ENCODE data around the gene PPP1R3E. TPM values are rescaled to one million over a fixed set of nuclear protein-coding genes. Genes with fewer than 3 reads are reported as not detected.

Gene PPP1R3E
- total RNA-seq, 5 donors from 2014 or later (not counting 1 experiment from before 2014, with no cell fraction given), result 40.8 to 72.6 (median 68.2) TPM

GRCh38 chr14:23319746-23320583, 17.3 kb upstream of the PPP1R3E start:
- Histone ChIP-seq H3K27ac (ENCODE audit: low read length) (peak overlapping the region; percentile 98), H3K4me3 (ENCODE audit: control insufficient read depth in 1 of 2, extremely low read depth in 1 of 2, low read length in 1 of 2) (peak overlapping the region; percentile 52 to 58), H3K27me3 (replicated peaks in 1 of 2; ENCODE audit: control insufficient read depth in 2 of 2, extremely low read depth in 1 of 2, insufficient read depth in 2 of 2, low read length in 1 of 2) (peaks cover 0 to 9% of the 10 kb centered on the region in 2 experiments), H3K4me1 (ENCODE audit: control insufficient read depth in 1 of 2, extremely low read depth in 1 of 2, insufficient read depth in 2 of 2, low read length in 2 of 2) (peaks cover 10 to 26% of the 10 kb centered on the region in 2 experiments), H3K9me3 (no peaks in the 10 kb centered on the region), H3K36me3 (ENCODE audit: control insufficient read depth in 2 of 2, extremely low read depth in 1 of 2, insufficient read depth in 1 of 2, low read length in 1 of 2) (peaks cover 6 to 25% of the 10 kb centered on the region in 2 donors)
- Mint-ChIP-seq H3K4me3 (peak overlapping the region; percentile 82 to 93 (median 89)), H3K36me3 (peaks cover 21% of the 10 kb centered on the region), H3K27ac (peak overlapping the region; percentile 98), H3K4me1 (peaks cover 30 to 32% (median 30%) of the 10 kb centered on the region in 3 donors), H3K9me3 (no peaks in the 10 kb centered on the region), H3K27me3 (no peaks in the 10 kb centered on the region)
- POLR2A ChIA-PET, result interaction anchor here (0.6 to 3.0 kb wide), 8 partner anchors 15 to 731 kb away, joined by 4 to 30 read pairs (median 8); partner anchors contain the start of genes ACIN1 (in 1 of the 2), C14orf119 (in 1 of the 2), DAD1 (in 1 of the 2) and PPP1R3E (in 1 of the 2)
- 90% methylated on average over 8 of the region's 17 CpGs for WGBS (ENCODE audit: insufficient coverage)
- CTCF ChIA-PET, result interaction anchor here in 1 of 2 donors (0.6 to 6.6 kb wide), 8 partner anchors 9 to 857 kb away, joined by 3 to 93 read pairs (median 5); partner anchors contain the start of genes ACIN1, C14orf119, HOMEZ and PPP1R3E
- no peak for ATAC-seq (replicated peaks in 1 of 4)
- peak in 2 of 35 experiments; percentile 4 to 12 for DNase-seq

DNA sequence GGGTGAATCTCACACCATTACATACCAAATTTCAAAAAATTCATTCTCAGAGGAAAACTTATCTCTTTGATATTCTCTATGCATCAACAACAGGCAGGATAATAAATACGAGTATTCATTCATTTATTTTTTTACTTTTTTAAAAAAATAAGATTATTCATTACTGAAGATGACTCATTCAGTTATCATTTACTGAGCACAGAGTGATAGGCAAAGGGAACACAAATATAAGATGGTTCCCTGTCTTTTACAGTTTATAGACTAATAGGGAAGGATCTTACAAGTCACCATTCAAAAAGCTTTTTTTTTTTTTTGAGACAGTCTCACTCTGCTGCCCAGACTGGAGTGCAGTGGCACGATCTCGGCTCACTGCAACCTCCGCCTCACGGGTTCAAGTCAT, 13.6 kb upstream of the PPP1R3E start:
- Mint-ChIP-seq H3K27ac (no peak overlapping the region), H3K27me3 (no peaks in the 10 kb centered on the region), H3K4me3 (no peak overlapping the region), H3K4me1 (peaks cover 11 to 15% (median 14%) of the 10 kb centered on the region in 3 donors), H3K36me3 (no peaks in the 10 kb centered on the region), H3K9me3 (no peaks in the 10 kb centered on the region)
- Histone ChIP-seq H3K36me3 (ENCODE audit: control insufficient read depth in 2 of 2, extremely low read depth in 1 of 2, insufficient read depth in 1 of 2, low read length in 1 of 2) (no peaks in the 10 kb centered on the region), H3K4me3 (ENCODE audit: control insufficient read depth in 1 of 2, extremely low read depth in 1 of 2, low read length in 1 of 2) (no peak overlapping the region), H3K4me1 (ENCODE audit: control insufficient read depth in 1 of 2, extremely low read depth in 1 of 2, insufficient read depth in 2 of 2, low read length in 2 of 2) (peaks cover 4 to 11% of the 10 kb centered on the region in 2 experiments), H3K27me3 (replicated peaks in 1 of 2; ENCODE audit: control insufficient read depth in 2 of 2, extremely low read depth in 1 of 2, insufficient read depth in 2 of 2, low read length in 1 of 2) (peaks cover 0 to 9% of the 10 kb centered on the region in 2 experiments), H3K27ac (ENCODE audit: low read length) (no peak overlapping the region), H3K9me3 (no peaks in the 10 kb centered on the region)
- CTCF ChIA-PET, result no interaction called here
- POLR2A ChIA-PET, result interaction anchor here (0.6 kb wide), 2 partner anchors 15 to 223 kb away, joined by 3 read pairs; no protein-coding TSS in a partner anchor
- DNase-seq, result no peak
- WGBS (ENCODE audit: insufficient coverage), result no CpG with 5 or more reads among the region's 5 CpGs
- no peak for ATAC-seq (replicated peaks in 1 of 4)

DNA sequence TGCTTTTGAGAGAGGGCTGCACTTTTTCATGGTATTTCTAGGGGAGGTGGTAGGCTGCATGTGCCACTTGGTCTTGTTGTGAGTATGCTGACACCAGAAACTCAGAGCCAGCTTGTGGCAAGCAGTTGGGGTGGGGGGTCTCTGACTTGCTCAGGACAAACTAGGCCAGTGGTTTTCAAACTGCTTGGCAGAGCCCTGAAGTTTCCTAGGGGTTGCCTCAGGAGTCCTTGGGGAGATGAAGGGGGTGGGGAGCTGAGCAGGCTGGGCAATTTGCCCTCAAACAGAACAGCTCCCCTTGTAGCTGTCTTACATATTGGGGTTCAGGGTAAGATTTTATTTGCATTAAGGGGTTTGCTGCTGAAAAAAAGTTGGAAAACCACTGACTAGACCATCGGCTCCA, 7.9 kb upstream of the PPP1R3E start:
- DNase-seq, result no peak
- H3K27me3 ChIP-seq (replicated peaks in 1 of 2; ENCODE audit: control insufficient read depth in 2 of 2, extremely low read depth in 1 of 2, insufficient read depth in 2 of 2, low read length in 1 of 2), result peaks cover 0 to 48% of the 10 kb centered on the region in 2 experiments
- H3K36me3 ChIP-seq (ENCODE audit: control insufficient read depth in 2 of 2, extremely low read depth in 1 of 2, insufficient read depth in 1 of 2, low read length in 1 of 2), result no peaks in the 10 kb centered on the region
- H3K27ac Mint-ChIP-seq, result no peak overlapping the region
- peaks cover 0 to 2% (median 0%) of the 10 kb centered on the region in 3 donors for H3K4me1 Mint-ChIP-seq
- H3K9me3 Mint-ChIP-seq, result no peaks in the 10 kb centered on the region
- no peaks in the 10 kb centered on the region for H3K9me3 ChIP-seq
- H3K27me3 Mint-ChIP-seq, result peaks cover 19 to 39% of the 10 kb centered on the region in 2 donors
- no peaks in the 10 kb centered on the region for H3K4me1 ChIP-seq (ENCODE audit: control insufficient read depth in 1 of 2, extremely low read depth in 1 of 2, insufficient read depth in 2 of 2, low read length in 2 of 2)
- H3K4me3 Mint-ChIP-seq, result no peak overlapping the region
- ChIA-PET POLR2A (interaction anchor here in 1 of 2 donors (1.1 kb wide), 1 partner anchor 12 kb away, joined by 3 read pairs; no protein-coding TSS in a partner anchor), CTCF (interaction anchor here (0.5 to 1.1 kb wide), 2 partner anchors 10 to 88 kb away, joined by 4 to 5 read pairs; no protein-coding TSS in a partner anchor)
- H3K27ac ChIP-seq (ENCODE audit: low read length), result no peak overlapping the region
- ATAC-seq (replicated peaks in 1 of 4), result no peak
- no CpG with 5 or more reads among the region's 1 CpG for WGBS (ENCODE audit: insufficient coverage)
- no peak overlapping the region for H3K4me3 ChIP-seq (ENCODE audit: control insufficient read depth in 1 of 2, extremely low read depth in 1 of 2, low read length in 1 of 2)
- H3K36me3 Mint-ChIP-seq, result no peaks in the 10 kb centered on the region

GRCh38 chr14:23308721-23309445, 6.2 kb upstream of the PPP1R3E start:
- no peaks in the 10 kb centered on the region for H3K36me3 ChIP-seq (ENCODE audit: control insufficient read depth in 2 of 2, extremely low read depth in 1 of 2, insufficient read depth in 1 of 2, low read length in 1 of 2)
- Mint-ChIP-seq H3K4me3 (no peak overlapping the region), H3K27ac (no peak overlapping the region), H3K36me3 (no peaks in the 10 kb centered on the region), H3K4me1 (peaks cover 0 to 2% (median 0%) of the 10 kb centered on the region in 3 donors), H3K9me3 (no peaks in the 10 kb centered on the region), H3K27me3 (peaks cover 24 to 40% of the 10 kb centered on the region in 2 donors)
- H3K27ac ChIP-seq (ENCODE audit: low read length), result no peak overlapping the region
- WGBS (ENCODE audit: insufficient coverage), result 86% methylated on average over 13 of the region's 17 CpGs
- DNase-seq (no peak), ATAC-seq (replicated peaks in 1 of 4) (no peak)
- ChIA-PET CTCF (interaction anchor here in 1 of 2 donors (1.3 kb wide), 1 partner anchor 12 kb away, joined by 3 read pairs; the partner anchor contains the start of gene PABPN1), POLR2A (no interaction called here)
- no peak overlapping the region for H3K4me3 ChIP-seq (ENCODE audit: control insufficient read depth in 1 of 2, extremely low read depth in 1 of 2, low read length in 1 of 2)
- H3K9me3 ChIP-seq, result no peaks in the 10 kb centered on the region
- peaks cover 0 to 51% of the 10 kb centered on the region in 2 experiments for H3K27me3 ChIP-seq (replicated peaks in 1 of 2; ENCODE audit: control insufficient read depth in 2 of 2, extremely low read depth in 1 of 2, insufficient read depth in 2 of 2, low read length in 1 of 2)
- H3K4me1 ChIP-seq (ENCODE audit: control insufficient read depth in 1 of 2, extremely low read depth in 1 of 2, insufficient read depth in 2 of 2, low read length in 2 of 2), result no peaks in the 10 kb centered on the region

DNA sequence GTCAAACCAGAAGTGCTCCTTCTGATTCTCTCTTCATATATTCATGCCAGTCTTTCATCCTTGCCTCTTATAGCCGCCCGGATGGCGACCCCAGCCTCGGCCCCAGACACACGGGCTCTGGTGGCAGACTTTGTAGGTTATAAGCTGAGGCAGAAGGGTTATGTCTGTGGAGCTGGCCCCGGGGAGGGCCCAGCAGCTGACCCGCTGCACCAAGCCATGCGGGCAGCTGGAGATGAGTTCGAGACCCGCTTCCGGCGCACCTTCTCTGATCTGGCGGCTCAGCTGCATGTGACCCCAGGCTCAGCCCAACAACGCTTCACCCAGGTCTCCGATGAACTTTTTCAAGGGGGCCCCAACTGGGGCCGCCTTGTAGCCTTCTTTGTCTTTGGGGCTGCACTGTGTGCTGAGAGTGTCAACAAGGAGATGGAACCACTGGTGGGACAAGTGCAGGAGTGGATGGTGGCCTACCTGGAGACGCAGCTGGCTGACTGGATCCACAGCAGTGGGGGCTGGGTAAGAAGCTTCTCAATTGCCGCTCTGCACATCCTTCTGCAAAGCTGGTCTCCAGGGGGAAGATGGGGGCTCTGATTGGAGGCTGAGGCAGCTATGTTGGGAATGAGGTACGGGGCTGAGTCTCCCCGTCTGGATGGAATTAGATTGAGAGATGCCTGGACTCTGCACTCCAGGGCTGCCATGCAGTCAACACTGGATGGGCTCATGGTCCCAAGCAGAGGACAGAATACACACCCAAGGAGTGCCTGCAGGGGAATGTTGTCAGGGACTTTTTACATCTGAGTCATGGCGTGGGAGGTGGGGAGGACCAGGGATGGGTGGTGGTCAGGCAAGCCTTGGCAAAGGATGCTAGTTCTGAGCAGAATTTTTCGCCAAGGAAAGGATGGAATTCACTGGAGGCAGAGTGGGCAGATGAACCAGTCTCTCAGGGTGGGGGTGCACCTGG, 5.3 kb upstream of the PPP1R3E start:
- peak overlapping the region in 1 of 3 donors; percentile 41 for H3K4me3 Mint-ChIP-seq
- H3K4me1 ChIP-seq (ENCODE audit: control insufficient read depth in 1 of 2, extremely low read depth in 1 of 2, insufficient read depth in 2 of 2, low read length in 2 of 2), result peaks cover 0 to 5% of the 10 kb centered on the region in 2 experiments
- CTCF ChIA-PET, result interaction anchor here in 1 of 2 donors (1.3 kb wide), 1 partner anchor 13 kb away, joined by 3 read pairs; the partner anchor contains the start of gene PABPN1
- H3K9me3 Mint-ChIP-seq, result no peaks in the 10 kb centered on the region
- POLR2A ChIA-PET, result no interaction called here
- H3K27me3 Mint-ChIP-seq, result peaks cover 24 to 40% of the 10 kb centered on the region in 2 donors
- no peaks in the 10 kb centered on the region for H3K36me3 ChIP-seq (ENCODE audit: control insufficient read depth in 2 of 2, extremely low read depth in 1 of 2, insufficient read depth in 1 of 2, low read length in 1 of 2)
- no peak for DNase-seq
- peaks cover 0 to 51% of the 10 kb centered on the region in 2 experiments for H3K27me3 ChIP-seq (replicated peaks in 1 of 2; ENCODE audit: control insufficient read depth in 2 of 2, extremely low read depth in 1 of 2, insufficient read depth in 2 of 2, low read length in 1 of 2)
- H3K27ac Mint-ChIP-seq, result no peak overlapping the region
- H3K9me3 ChIP-seq, result no peaks in the 10 kb centered on the region
- no peaks in the 10 kb centered on the region for H3K36me3 Mint-ChIP-seq
- ATAC-seq (replicated peaks in 1 of 4), result no peak
- no peak overlapping the region for H3K27ac ChIP-seq (ENCODE audit: low read length)
- H3K4me1 Mint-ChIP-seq, result peaks cover 3 to 5% (median 5%) of the 10 kb centered on the region in 3 donors
- no peak overlapping the region for H3K4me3 ChIP-seq (ENCODE audit: control insufficient read depth in 1 of 2, extremely low read depth in 1 of 2, low read length in 1 of 2)
- 95% methylated on average over 16 of the region's 22 CpGs for WGBS (ENCODE audit: insufficient coverage)
